GM23338 (cell line): Measurements from ENCODE around the gene KLRC3. TPM values are rescaled to one million over a fixed set of nuclear protein-coding genes. Genes with fewer than 3 reads are reported as not detected.
"Not testable (repeated sequence)": the region's sequence is repeated elsewhere in the genome, so short reads cannot be mapped to it uniquely, and the experiment has no call there.

ENCODE experiments used
- ATAC-seq: fragments of 200-7000 bp; cut with Tn5 transposase; 3 replicates; pipeline ENCODE4 v1.9.1; 2020
- DNase-seq: peaks from one replicate; pipeline ENCODE4 v3.0.0-alpha.2; 2015; ENCODE audit warnings: low spot score
- H2AFZ ChIP-seq: fragments of 200-600 bp; sonication (generic); 2 replicates; pipeline ENCODE4 v1.8.0; 2016; ENCODE audit warnings: antibody characterized with exemption, mild to moderate bottlenecking, moderate library complexity
- H3F3A ChIP-seq: fragments of 200-600 bp; sonication (generic); replicated peaks from 2 replicates; pipeline ENCODE4 v1.8.0; 2017; ENCODE audit warnings: antibody characterized with exemption, mixed run types, low read depth
- H3K27ac ChIP-seq: fragments of 200-600 bp; sonication (generic); 2 replicates; pipeline ENCODE4 v1.6.1; 2016; ENCODE audit warnings: low read depth
- H3K27me3 ChIP-seq: fragments of 200-600 bp; sonication (generic); 2 replicates; pipeline ENCODE4 v1.8.0; 2016; ENCODE audit warnings: mild to moderate bottlenecking, mixed run types, moderate library complexity; ENCODE audit not compliant: insufficient read depth
- H3K36me3 ChIP-seq: fragments of 200-600 bp; sonication (generic); 2 replicates; pipeline ENCODE4 v1.8.0; 2016; ENCODE audit warnings: mild to moderate bottlenecking; ENCODE audit not compliant: insufficient read depth
- H3K4me1 ChIP-seq: fragments of 200-600 bp; sonication (generic); 2 replicates; pipeline ENCODE4 v1.8.0; 2016; ENCODE audit warnings: mild to moderate bottlenecking, moderate library complexity; ENCODE audit not compliant: insufficient read depth
- H3K4me2 ChIP-seq: fragments of 200-600 bp; sonication (generic); 2 replicates; pipeline ENCODE4 v1.7.1; 2017; ENCODE audit warnings: mixed run types
- H3K4me3 ChIP-seq: fragments of 200-600 bp; sonication (generic); 2 replicates; pipeline ENCODE4 v1.6.1; 2016; ENCODE audit warnings: mixed run types
- H3K79me2 ChIP-seq: fragments of 200-600 bp; sonication (generic); replicated peaks from 2 replicates; pipeline ENCODE4 v1.8.0; 2017; ENCODE audit warnings: mild to moderate bottlenecking; ENCODE audit not compliant: insufficient read depth
- H3K9me2 ChIP-seq: fragments of 200-600 bp; sonication (generic); 2 replicates; pipeline ENCODE4 v1.8.0; 2017; ENCODE audit not compliant: insufficient read depth
- H4K20me1 ChIP-seq: fragments of 200-600 bp; sonication (generic); replicated peaks from 2 replicates; pipeline ENCODE4 v1.8.0; 2017; ENCODE audit warnings: mild to moderate bottlenecking; ENCODE audit not compliant: insufficient read depth
- H3K27ac Mint-ChIP-seq: 2 replicates; pipeline ENCODE4 v1.8.0; 2020; ENCODE audit warnings: inconsistent platforms, mild to moderate bottlenecking, moderate library complexity, mixed read lengths
- H3K27me3 Mint-ChIP-seq: 3 replicates; pipeline ENCODE4 v1.8.0; 2022; ENCODE audit warnings: low read depth, mild to moderate bottlenecking, moderate library complexity, mixed read lengths, inconsistent platforms; ENCODE audit not compliant: insufficient read depth, poor library complexity
- H3K36me3 Mint-ChIP-seq: 3 replicates; pipeline ENCODE4 v1.8.0; 2021; ENCODE audit warnings: low read depth, mild to moderate bottlenecking, inconsistent platforms, moderate library complexity, mixed read lengths
- H3K4me1 Mint-ChIP-seq: 3 replicates; pipeline ENCODE4 v1.8.0; 2020; ENCODE audit warnings: mild to moderate bottlenecking, inconsistent platforms, mixed read lengths
- H3K4me3 Mint-ChIP-seq: 3 replicates; pipeline ENCODE4 v1.8.0; 2021; ENCODE audit warnings: moderate library complexity, mild to moderate bottlenecking, inconsistent platforms, mixed read lengths
- H3K9me3 Mint-ChIP-seq: 3 replicates; pipeline ENCODE4 v1.8.0; 2020; ENCODE audit warnings: moderate library complexity, mild to moderate bottlenecking, inconsistent platforms, mixed read lengths
- CREB1 ChIP-seq: fragments of 250-450 bp; sonication (Bioruptor Pico); IDR thresholded peaks from 2 replicates; pipeline ENCODE4 v1.5.0; 2020; ENCODE audit warnings: low read depth, mild to moderate bottlenecking, moderate library complexity
- EZH2 ChIP-seq: fragments of 200-600 bp; sonication (generic); IDR thresholded peaks from one replicate; pipeline ENCODE4 v1.8.0; 2017; ENCODE audit warnings: antibody characterized with exemption, mild to moderate bottlenecking, low read depth; ENCODE audit not compliant: unreplicated experiment
- EZH2phosphoT487 ChIP-seq: fragments of 200-600 bp; sonication (generic); IDR thresholded peaks from one replicate; pipeline ENCODE4 v1.8.1; 2018; ENCODE audit warnings: antibody characterized with exemption; ENCODE audit not compliant: unreplicated experiment
- POLR2AphosphoS5 ChIP-seq: IDR thresholded peaks from 2 replicates; pipeline ENCODE4 v1.6.1; 2016; ENCODE audit warnings: antibody characterized with exemption, low read depth
- ZNF114 ChIP-seq: fragments of 250-450 bp; sonication (Bioruptor Pico); IDR thresholded peaks from 2 replicates; pipeline ENCODE4 v1.5.0; 2020; ENCODE audit warnings: mild to moderate bottlenecking, moderate library complexity
- polyA plus RNA-seq: library from polyadenylated mRNA; unstranded; fragments of >200 nt; fragmentation: Nextera tagmentation; extraction: Ambion mirVana; gene quantifications from 2 replicates; pipeline ENCODE4 v1.2.1, GENCODE V29; 2016
- total RNA-seq: library from RNA; depleted of rRNA; stranded (reverse); fragments of >200 nt; shearing (Covaris generic); gene quantifications from 2 replicates; pipeline ENCODE4 v1.2.3, GENCODE V29; 2014
- TF ChIP-seq, protein P1 (sequence below): IDR thresholded peaks from one replicate; pipeline ENCODE4 v1.6.1; 2018; ENCODE audit warnings: antibody characterized with exemption; ENCODE audit not compliant: unreplicated experiment
- TF ChIP-seq, protein P2 (sequence below): fragments of 250-450 bp; sonication (Bioruptor Pico); IDR thresholded peaks from 2 replicates; pipeline ENCODE4 v1.5.0; 2020; ENCODE audit warnings: mild to moderate bottlenecking, moderate library complexity

The KLRC3 gene
- total and polyA plus RNA-seq, 2 experiments from 2014 or later: not detected

DNA sequence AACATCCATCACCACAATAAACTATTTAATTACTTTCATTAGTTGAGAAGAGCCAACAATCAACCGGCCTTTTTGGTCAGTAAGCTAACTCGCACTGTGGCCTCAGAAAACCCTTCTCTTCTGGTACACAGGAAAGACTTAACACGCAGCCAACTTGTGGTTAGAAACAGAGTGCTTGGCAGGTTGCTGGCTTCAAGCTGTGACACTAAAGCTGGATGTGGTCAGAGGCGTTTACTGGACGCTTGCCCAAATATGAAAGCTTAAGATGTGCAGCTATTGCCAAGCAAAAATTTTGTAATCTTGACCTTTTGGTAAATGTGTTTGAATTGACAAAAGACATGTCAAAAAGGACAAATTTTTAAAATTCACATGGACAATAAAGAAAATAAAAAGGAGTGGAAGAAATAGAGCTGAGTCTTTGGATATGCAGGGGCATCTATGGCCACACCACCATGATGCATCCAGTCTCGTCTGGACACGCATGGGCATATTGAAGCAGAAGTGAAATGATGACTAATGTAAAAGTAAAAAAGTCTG, 27.9 kb downstream of the KLRC3 start:
- Histone ChIP-seq H3K27ac (no peak overlapping the region), H3K9me2 (no peaks in the 10 kb centered on the region), H3F3A (no peaks in the 10 kb centered on the region), H3K4me2 (no peak overlapping the region), H3K79me2 (no peaks in the 10 kb centered on the region), H3K27me3 (no peaks in the 10 kb centered on the region), H4K20me1 (no peaks in the 10 kb centered on the region), H3K4me3 (no peak overlapping the region), H3K36me3 (no peaks in the 10 kb centered on the region), H2AFZ (no peak overlapping the region), H3K4me1 (peaks cover 3% of the 10 kb centered on the region; the same call in 1 of the 2 replicates)
- no peak for DNase-seq
- no peaks in the 10 kb centered on the region for H3K36me3 Mint-ChIP-seq
- no peak overlapping the region for H3K27ac Mint-ChIP-seq
- H3K27me3 Mint-ChIP-seq: no peaks in the 10 kb centered on the region
- no peak for ATAC-seq
- no peak overlapping the region for H3K4me3 Mint-ChIP-seq
- TF ChIP-seq, protein P1, sequence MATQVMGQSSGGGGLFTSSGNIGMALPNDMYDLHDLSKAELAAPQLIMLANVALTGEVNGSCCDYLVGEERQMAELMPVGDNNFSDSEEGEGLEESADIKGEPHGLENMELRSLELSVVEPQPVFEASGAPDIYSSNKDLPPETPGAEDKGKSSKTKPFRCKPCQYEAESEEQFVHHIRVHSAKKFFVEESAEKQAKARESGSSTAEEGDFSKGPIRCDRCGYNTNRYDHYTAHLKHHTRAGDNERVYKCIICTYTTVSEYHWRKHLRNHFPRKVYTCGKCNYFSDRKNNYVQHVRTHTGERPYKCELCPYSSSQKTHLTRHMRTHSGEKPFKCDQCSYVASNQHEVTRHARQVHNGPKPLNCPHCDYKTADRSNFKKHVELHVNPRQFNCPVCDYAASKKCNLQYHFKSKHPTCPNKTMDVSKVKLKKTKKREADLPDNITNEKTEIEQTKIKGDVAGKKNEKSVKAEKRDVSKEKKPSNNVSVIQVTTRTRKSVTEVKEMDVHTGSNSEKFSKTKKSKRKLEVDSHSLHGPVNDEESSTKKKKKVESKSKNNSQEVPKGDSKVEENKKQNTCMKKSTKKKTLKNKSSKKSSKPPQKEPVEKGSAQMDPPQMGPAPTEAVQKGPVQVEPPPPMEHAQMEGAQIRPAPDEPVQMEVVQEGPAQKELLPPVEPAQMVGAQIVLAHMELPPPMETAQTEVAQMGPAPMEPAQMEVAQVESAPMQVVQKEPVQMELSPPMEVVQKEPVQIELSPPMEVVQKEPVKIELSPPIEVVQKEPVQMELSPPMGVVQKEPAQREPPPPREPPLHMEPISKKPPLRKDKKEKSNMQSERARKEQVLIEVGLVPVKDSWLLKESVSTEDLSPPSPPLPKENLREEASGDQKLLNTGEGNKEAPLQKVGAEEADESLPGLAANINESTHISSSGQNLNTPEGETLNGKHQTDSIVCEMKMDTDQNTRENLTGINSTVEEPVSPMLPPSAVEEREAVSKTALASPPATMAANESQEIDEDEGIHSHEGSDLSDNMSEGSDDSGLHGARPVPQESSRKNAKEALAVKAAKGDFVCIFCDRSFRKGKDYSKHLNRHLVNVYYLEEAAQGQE: no peak
- TF ChIP-seq, protein P2, sequence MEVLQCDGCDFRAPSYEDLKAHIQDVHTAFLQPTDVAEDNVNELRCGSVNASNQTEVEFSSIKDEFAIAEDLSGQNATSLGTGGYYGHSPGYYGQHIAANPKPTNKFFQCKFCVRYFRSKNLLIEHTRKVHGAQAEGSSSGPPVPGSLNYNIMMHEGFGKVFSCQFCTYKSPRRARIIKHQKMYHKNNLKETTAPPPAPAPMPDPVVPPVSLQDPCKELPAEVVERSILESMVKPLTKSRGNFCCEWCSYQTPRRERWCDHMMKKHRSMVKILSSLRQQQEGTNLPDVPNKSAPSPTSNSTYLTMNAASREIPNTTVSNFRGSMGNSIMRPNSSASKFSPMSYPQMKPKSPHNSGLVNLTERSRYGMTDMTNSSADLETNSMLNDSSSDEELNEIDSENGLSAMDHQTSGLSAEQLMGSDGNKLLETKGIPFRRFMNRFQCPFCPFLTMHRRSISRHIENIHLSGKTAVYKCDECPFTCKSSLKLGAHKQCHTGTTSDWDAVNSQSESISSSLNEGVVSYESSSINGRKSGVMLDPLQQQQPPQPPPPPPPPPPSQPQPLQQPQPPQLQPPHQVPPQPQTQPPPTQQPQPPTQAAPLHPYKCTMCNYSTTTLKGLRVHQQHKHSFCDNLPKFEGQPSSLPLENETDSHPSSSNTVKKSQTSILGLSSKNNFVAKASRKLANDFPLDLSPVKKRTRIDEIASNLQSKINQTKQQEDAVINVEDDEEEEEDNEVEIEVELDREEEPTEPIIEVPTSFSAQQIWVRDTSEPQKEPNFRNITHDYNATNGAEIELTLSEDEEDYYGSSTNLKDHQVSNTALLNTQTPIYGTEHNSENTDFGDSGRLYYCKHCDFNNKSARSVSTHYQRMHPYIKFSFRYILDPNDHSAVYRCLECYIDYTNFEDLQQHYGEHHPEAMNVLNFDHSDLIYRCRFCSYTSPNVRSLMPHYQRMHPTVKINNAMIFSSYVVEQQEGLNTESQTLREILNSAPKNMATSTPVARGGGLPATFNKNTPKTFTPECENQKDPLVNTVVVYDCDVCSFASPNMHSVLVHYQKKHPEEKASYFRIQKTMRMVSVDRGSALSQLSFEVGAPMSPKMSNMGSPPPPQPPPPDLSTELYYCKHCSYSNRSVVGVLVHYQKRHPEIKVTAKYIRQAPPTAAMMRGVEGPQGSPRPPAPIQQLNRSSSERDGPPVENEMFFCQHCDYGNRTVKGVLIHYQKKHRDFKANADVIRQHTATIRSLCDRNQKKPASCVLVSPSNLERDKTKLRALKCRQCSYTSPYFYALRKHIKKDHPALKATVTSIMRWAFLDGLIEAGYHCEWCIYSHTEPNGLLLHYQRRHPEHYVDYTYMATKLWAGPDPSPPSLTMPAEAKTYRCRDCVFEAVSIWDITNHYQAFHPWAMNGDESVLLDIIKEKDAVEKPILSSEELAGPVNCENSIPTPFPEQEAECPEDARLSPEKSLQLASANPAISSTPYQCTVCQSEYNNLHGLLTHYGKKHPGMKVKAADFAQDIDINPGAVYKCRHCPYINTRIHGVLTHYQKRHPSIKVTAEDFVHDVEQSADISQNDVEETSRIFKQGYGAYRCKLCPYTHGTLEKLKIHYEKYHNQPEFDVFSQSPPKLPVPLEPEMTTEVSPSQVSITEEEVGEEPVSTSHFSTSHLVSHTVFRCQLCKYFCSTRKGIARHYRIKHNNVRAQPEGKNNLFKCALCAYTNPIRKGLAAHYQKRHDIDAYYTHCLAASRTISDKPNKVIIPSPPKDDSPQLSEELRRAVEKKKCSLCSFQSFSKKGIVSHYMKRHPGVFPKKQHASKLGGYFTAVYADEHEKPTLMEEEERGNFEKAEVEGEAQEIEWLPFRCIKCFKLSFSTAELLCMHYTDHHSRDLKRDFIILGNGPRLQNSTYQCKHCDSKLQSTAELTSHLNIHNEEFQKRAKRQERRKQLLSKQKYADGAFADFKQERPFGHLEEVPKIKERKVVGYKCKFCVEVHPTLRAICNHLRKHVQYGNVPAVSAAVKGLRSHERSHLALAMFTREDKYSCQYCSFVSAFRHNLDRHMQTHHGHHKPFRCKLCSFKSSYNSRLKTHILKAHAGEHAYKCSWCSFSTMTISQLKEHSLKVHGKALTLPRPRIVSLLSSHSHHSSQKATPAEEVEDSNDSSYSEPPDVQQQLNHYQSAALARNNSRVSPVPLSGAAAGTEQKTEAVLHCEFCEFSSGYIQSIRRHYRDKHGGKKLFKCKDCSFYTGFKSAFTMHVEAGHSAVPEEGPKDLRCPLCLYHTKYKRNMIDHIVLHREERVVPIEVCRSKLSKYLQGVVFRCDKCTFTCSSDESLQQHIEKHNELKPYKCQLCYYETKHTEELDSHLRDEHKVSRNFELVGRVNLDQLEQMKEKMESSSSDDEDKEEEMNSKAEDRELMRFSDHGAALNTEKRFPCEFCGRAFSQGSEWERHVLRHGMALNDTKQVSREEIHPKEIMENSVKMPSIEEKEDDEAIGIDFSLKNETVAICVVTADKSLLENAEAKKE: no peak
- TF ChIP-seq EZH2phosphoT487 (no peak), POLR2AphosphoS5 (no peak), EZH2 (no peak), CREB1 (CRISPR knock-in tag) (no peak), ZNF114 (CRISPR knock-in tag) (no peak)
- no peaks in the 10 kb centered on the region for H3K9me3 Mint-ChIP-seq
- peaks cover 5% of the 10 kb centered on the region for H3K4me1 Mint-ChIP-seq

DNA sequence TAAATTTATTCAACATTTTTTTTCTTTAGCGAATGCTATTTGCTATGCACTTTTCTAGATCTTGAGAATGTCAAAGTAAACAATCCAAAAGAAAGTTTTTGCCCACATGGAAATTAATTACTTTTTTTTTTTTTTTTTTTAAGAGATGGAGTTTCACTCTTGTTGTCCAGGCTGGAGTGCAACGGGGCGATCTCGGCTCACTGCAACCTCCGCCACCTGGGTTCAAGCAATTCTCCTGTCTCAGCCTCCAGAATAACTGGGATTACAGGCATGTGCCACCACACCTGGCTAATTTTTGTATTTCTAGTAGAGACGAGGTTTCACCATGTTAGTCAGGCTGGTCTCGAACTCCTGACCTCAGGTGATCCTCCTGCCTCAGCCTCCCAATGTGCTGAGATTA, 29.4 kb downstream of the KLRC3 start:
- not testable (repeated sequence) for H3K4me1 Mint-ChIP-seq, H3K4me2 ChIP-seq, H3K27ac Mint-ChIP-seq, H3K27me3 ChIP-seq, H3K4me1 ChIP-seq, DNase-seq, H3K36me3 ChIP-seq, H3K79me2 ChIP-seq, H3K4me3 Mint-ChIP-seq, H3K9me2 ChIP-seq, H3K4me3 ChIP-seq, H3K36me3 Mint-ChIP-seq, H3F3A ChIP-seq, H3K27me3 Mint-ChIP-seq, H3K9me3 Mint-ChIP-seq, H4K20me1 ChIP-seq, ATAC-seq, H3K27ac ChIP-seq, H2AFZ ChIP-seq
